HuH-7.5 (cell line): ENCODE measurements around the gene ST7.

Experiments used
- DNase-seq: peaks from one replicate; pipeline ENCODE4 v3.0.0; 2011; ENCODE audit warnings: low spot score

ST7 gene

DNA sequence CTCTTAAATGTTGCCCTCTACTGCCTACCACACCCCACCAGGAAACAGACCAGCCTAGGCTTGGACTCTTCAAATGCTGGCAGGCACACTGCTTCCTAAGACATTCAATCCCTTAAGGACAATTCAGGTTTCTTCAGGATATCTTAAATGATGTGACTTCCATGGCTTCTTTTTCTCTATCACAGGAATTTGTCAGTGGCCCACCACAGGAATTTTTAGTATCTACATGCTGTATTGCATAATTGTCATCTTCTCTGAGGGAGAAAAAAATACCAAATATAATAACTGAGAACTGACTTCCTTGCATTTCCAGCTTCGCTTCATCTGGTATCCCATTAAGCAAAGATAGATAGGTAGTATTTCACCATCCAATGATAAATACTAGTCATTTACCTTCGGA, 240.3 kb downstream of the ST7 start:
- no peak for DNase-seq

DNA sequence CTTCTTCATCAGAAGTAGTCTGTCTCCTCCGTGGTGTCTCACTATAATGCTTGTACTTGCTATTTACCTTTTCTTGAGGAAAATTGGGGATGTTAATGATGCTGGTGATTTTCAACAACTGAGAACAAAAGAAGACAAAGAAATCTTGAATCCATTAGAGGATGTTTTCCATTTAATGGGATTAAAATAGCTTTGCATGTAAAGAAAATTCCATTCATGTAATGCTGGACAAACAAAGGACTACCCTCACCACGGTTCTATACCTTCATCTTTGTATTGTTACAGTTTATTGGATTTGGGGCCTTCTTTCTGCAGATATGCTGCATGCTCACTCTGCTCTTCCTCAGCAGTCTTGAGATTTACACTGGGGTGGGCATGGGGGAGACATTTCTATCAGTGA, 241.1 kb downstream of the ST7 start:
- DNase-seq, result no peak

- no peak for DNase-seq
Observed at GRCh38 chr7:117195361-117196029, 242.2 kb downstream of the ST7 start.

GRCh38 chr7:117200132-117200531, 246.8 kb downstream of the ST7 start:
- no peak for DNase-seq

DNA sequence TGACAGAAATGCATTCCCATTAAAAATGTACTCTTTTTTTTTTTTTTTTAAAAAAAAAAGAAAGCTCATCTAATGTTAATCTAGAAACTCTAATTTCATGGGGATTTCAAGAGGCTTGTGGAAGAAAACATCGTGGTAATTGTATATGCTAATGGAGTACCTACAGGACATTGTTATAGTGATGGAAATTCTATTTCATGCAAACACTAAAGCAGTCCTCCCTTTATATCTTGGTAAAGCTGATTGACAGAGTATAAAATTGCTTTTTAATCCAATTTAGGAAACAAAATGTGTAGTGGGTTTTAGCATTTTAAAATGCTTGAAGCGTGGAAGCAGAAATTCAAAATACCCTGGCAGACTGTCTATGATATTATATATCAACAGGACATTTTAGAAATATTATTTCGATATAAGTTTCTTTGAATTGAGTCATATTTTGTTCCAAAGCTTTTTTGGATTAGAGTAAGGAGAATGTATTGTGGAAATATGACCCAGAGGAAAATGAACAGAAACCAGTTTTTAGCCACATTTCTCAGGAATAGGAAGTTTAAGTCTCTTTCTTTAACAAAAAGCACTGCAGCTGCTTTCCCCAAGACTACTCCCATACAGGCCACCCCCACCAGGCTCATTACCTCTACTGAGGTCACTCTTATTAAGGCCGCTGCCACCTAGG, 247.6 kb downstream of the ST7 start:
- DNase-seq, result no peak

GRCh38 chr7:117202511-117202910, 249.2 kb downstream of the ST7 start:
- no peak for DNase-seq

DNA sequence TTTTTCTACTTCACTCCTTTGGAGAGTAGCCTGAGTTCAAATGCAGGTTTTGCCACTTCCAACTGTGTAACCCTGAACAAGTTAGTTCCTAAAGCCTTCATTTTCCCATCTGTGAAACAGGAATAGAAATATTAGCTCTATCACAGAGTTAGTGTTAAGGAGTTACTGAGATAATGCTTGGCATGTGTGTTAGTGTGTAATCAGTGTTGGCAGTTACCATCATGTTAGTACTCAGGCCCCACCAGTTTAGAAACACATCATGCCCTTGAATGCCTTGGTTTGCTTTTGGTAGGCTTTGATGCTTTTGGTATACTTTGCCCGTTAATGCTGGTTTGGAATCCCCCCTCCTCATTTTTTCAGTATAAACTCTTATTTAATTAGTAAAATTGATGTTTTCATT, 249.9 kb downstream of the ST7 start:
- no peak for DNase-seq

DNA sequence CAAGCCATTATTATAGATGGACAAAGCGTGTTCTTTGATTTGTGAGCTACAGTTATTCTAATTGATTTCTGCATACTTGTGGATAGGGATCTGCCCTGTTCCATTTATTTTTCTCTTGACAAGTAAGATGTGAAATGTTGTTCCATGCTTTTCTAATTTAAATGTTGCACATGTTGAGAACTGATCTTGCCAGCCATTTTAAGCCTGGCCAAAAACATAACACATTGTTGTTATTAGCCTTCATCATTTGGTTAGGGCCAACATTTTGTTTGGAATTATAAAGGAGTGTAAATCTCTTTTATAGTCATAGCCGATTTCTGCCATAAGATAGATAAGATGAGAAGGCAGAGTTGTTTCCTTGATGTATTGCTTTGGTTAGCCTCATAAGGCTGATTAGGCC, 252.6 kb downstream of the ST7 start:
- DNase-seq, result no peak

DNA sequence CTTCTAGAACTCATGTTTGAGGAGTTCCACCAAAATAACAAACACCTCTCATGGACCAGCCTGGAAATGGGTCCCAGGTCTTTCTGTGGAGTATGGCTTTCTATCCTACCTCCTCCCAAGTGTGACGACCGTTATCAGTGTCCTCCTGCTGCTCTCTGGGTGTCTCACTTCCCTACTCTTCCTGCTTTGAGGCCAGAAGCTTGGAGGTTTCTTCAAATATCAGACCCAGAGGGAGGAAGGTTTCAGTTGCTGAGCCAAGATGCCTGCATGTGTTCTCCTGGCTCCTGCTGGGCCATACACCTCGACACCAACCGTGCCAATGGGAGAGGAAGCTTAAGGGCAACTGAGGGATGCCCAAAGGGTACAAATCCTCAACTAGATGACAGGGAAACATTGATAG, 255.0 kb downstream of the ST7 start:
- no peak for DNase-seq

- DNase-seq, result no peak
Observed at GRCh38 chr7:117210397-117210796, 257.1 kb downstream of the ST7 start.

DNA sequence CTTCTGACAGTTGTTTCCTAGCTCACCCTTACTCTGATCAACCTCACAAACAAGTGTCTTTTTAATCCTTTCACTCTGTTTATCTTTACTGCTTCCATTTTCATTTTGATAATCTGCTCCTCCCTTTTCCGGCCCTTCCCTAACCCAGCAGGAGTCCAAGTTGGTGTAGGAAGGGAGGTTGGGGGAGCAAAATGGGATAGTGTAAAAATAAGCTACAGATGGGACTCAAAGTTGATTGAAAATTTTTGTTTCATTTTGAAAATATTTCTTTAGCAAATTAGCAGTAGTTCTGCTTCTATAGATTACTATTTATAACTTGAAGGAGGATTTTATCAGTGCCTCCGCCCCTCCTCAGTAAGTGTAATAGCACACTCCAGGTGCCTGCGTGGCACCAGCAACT, 257.6 kb downstream of the ST7 start:
- no peak for DNase-seq

DNA sequence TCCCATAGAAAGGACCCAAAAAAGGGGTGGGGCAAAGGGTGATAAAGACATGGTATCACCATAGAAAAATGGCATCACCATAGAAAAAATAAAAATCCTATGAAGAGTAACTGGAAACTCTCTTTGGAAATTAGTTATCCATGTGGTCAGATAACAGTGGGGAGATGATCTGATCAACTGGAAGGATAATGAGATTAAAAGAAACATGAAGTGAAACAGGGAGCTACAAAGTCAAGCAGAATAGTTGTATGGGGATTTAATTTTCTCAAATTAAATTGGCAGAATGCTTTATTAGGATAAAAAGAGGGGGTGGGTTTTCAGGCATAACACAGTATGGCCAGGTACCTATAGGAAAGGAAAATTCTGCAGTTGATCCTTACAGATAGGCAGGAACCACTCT, 258.3 kb downstream of the ST7 start:
- no peak for DNase-seq

- DNase-seq, result peak; percentile 35
Observed at GRCh38 chr7:117212969-117213877, 259.9 kb downstream of the ST7 start.

- DNase-seq, result no peak
Observed at GRCh38 chr7:117216010-117216409, 262.7 kb downstream of the ST7 start.

DNA sequence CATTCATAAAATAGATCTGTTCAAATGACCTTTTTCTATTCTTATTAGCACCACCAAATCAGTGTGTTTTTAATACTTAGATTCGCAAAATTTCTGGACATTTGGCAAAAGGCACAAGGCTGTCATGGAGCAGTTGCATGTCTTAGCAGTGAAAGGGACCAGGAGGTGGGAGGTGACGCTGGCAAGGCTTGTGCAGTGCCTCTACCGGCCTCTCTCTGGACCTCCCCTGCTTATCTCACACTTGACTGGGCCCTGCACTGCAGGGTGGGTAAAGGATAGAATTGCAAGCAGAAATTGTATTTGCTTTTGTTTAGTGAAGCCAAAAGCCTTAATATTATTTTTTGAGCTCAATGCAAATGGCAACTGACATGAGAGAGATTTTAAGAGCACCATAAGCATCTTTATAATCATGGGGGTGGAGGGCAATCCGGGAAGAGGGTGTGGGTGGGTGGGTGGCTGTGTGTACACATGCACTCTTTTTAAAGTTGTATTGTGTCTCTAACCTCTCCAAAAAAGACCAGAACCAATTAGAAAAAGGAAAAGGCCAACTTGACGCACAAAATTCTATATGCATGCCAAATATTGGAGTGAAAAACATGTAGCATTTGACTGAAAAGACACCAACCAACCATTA, 263.3 kb downstream of the ST7 start:
- no peak for DNase-seq

DNA sequence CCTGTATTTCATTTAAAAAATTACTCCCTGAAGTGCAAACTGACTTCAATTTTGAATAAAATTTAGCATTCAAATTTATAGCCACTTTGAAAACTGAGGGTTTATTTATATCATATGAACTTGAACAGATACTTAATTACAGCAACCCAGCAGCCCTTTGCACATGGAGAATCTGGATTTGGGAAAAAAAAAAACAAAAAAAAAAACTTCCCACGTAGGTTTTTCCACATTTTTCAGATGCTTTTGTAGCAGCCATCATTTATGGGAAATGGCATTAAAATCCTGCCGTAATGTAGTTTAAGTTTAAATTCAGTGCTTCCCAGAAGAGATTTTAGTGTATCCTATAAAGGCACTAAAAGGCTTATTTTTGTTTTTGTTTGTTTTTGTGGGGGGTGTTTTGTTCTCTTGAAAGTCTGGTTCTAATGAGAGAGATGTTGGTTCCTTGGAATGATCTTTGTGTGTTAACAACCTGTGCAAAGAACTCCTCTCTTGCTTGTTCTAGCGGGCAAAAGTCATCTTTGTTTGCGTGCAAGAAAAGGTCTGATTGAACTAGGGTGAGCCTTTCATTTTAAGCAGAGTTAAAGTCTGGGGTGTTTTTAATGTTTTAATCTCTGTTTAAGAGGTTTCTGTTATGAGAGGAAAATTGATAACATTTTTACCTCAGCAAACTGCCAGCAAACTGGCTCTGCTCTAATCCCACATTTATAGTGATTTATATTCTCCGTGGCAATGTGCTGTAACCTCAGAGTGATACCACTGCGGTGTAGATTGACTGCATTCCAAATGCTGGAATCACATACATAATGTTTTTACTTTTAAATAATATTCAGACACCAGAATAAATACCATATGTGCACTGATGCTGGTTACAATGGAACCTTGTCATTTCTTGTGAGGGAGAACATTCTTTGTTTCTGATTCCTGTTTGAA, 264.1 kb downstream of the ST7 start:
- DNase-seq, result no peak

DNA sequence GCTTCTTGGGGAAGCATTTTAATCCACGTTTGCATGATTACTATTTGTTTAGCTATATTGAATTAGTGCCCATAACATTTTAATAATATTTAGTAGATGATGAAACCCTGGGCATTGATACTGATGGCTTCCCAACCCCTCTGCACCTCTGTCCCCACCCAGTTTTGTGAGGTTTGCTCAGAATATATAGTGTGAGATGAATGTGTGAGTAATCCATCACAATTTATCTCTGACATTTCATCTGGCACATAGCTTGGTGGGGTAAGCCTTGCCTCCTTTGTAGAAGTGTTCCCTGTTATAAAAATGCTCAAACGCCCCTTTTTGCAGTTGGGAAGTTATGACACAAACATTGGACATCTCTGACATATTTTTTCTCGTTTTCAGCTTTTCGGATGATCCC, 265.4 kb downstream of the ST7 start:
- no peak for DNase-seq

DNA sequence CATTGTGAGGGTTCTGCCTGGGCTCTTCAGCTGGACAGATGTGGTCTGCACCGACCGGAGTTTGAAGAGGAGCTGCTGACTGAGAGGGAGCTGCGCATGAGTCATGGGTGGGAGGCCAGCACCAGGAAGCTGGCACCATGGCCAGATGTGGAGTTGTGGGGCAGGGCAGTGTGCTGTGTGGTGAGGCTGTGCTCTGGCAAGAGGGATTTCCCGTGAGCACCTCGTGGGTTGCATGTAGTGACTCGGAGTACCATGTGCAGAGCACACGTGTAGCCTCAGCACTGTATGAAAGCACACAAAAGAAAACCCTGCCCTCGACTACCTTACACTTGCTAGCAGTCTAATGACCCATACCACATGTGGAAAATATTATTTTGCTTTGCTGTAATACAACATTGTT, 266.2 kb downstream of the ST7 start:
- DNase-seq, result no peak

DNA sequence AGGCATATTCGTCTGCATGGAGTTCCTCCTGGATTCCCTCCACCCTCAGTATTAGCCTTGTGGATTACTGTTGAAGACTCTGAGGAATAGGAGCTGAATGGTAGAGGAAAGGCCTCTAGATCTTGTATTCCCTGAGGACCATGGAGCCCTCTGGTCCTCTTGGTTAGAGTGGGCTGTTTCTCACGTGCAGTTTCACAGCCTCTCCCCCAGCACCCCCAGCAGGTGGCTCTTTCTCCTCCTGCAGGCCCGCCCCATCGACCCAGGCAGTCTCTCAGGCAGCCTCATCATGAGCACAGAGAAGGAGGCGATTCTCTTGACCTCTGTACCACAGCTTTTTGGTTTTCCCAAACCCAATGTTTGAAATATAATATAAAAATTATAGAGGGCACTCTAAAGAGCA, 267.5 kb downstream of the ST7 start:
- no peak for DNase-seq

DNA sequence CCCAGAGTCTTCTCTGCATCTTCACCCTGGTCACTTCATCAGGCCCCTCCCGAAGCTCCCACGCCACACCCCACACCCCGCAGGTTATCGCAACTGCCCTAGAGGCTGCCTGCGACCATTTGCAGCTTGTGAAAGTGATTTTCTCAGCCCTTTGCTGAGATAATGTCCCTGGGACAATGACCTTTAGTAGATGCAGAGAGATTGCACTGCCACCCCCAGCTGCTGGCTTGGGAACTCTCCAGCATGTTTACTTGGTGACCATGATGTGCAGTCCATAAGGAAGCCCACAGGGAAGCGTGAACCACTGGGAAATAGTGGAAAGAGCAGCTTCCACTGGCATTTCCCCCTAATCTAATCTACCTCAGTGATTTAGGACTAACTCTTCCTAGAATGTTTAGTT, 272.2 kb downstream of the ST7 start:
- no peak for DNase-seq

GRCh38 chr7:117227091-117227490, 273.8 kb downstream of the ST7 start:
- DNase-seq, result no peak

- no peak for DNase-seq
Observed at GRCh38 chr7:117229350-117229749, 276.0 kb downstream of the ST7 start.
